Neural progenitor cell (in vitro differentiated cells): ENCODE results near the gene CDC42BPA. TPM values are rescaled to one million over a fixed set of nuclear protein-coding genes. Genes with fewer than 3 reads are reported as not detected.

Experiments used
- DNase-seq: peaks from one replicate; pipeline ENCODE4 v3.0.0-alpha.2; 2016; ENCODE audit warnings: low spot score
- H2AFZ ChIP-seq: fragments of 200-600 bp; sonication (generic); replicated peaks from 2 replicates; pipeline ENCODE4 v1.6.1; 2016; ENCODE audit warnings: antibody characterized with exemption
- H3F3A ChIP-seq: fragments of 200-600 bp; sonication (generic); 2 replicates; pipeline ENCODE4 v1.6.1; 2016; ENCODE audit warnings: antibody characterized with exemption, low read depth
- H3K27ac ChIP-seq: fragments of 200-600 bp; sonication (generic); 2 replicates; pipeline ENCODE4 v1.5.1; 2016; ENCODE audit warnings: mild to moderate bottlenecking
- H3K27me3 ChIP-seq: fragments of 200-600 bp; sonication (generic); 2 replicates; pipeline ENCODE4 v1.6.1; 2016; ENCODE audit warnings: mild to moderate bottlenecking, moderate library complexity
- H3K36me3 ChIP-seq: fragments of 200-600 bp; sonication (generic); 2 replicates; pipeline ENCODE4 v1.5.1; 2016
- H3K4me1 ChIP-seq: fragments of 200-600 bp; sonication (generic); 2 replicates; pipeline ENCODE4 v1.6.1; 2016; ENCODE audit warnings: mixed run types
- H3K4me2 ChIP-seq: fragments of 200-600 bp; sonication (generic); 2 replicates; pipeline ENCODE4 v1.6.1; 2016
- H3K4me3 ChIP-seq: fragments of 200-600 bp; sonication (generic); 2 replicates; pipeline ENCODE4 v1.5.1; 2016
- H3K79me2 ChIP-seq: fragments of 200-600 bp; sonication (generic); 2 replicates; pipeline ENCODE4 v1.6.1; 2016; ENCODE audit warnings: low read depth
- H3K9ac ChIP-seq: fragments of 200-600 bp; sonication (generic); 2 replicates; pipeline ENCODE4 v1.6.1; 2016
- H3K9me3 ChIP-seq: fragments of 200-600 bp; sonication (generic); 2 replicates; pipeline ENCODE4 v1.5.1; 2016; ENCODE audit warnings: low read depth
- H4K20me1 ChIP-seq: fragments of 200-600 bp; sonication (generic); 2 replicates; pipeline ENCODE4 v1.6.1; 2016; ENCODE audit warnings: low read depth
- H3K27ac Mint-ChIP-seq: 3 replicates; pipeline ENCODE4 v1.8.0; 2021; ENCODE audit warnings: mixed read lengths
- H3K27me3 Mint-ChIP-seq: 2 replicates; pipeline ENCODE4 v1.8.0; 2022; ENCODE audit warnings: low read depth, mild to moderate bottlenecking, inconsistent platforms, moderate library complexity, mixed read lengths; ENCODE audit not compliant: insufficient read depth
- H3K36me3 Mint-ChIP-seq: 3 replicates; pipeline ENCODE4 v1.8.0; 2021; ENCODE audit warnings: mixed read lengths
- H3K4me1 Mint-ChIP-seq: 3 replicates; pipeline ENCODE4 v1.8.0; 2021; ENCODE audit warnings: mixed read lengths
- H3K4me3 Mint-ChIP-seq: 3 replicates; pipeline ENCODE4 v1.8.0; 2021; ENCODE audit warnings: mild to moderate bottlenecking, moderate library complexity, mixed read lengths
- H3K9me3 Mint-ChIP-seq: 3 replicates; pipeline ENCODE4 v1.8.0; 2020; ENCODE audit warnings: mixed read lengths
- EZH2 ChIP-seq: fragments of 200-600 bp; sonication (generic); IDR thresholded peaks from 2 replicates; pipeline ENCODE4 v1.6.1; 2017; ENCODE audit warnings: antibody characterized with exemption, mild to moderate bottlenecking, moderate library complexity
- EZH2phosphoT487 ChIP-seq: fragments of 200-600 bp; sonication (generic); IDR thresholded peaks from 2 replicates; pipeline ENCODE4 v1.6.1; 2017; ENCODE audit warnings: antibody characterized with exemption
- total RNA-seq: library from RNA; depleted of rRNA; stranded (reverse); fragments of >200 nt; gene quantifications from 2 replicates; pipeline ENCODE4 v1.2.3, GENCODE V29; 2015; ENCODE audit warnings: low replicate concordance
- TF ChIP-seq, protein P1 (sequence below): fragments of 200-600 bp; sonication (generic); IDR thresholded peaks from 2 replicates; pipeline ENCODE4 v1.5.1; 2017; ENCODE audit warnings: antibody characterized with exemption, mild to moderate bottlenecking

CDC42BPA gene
- total RNA-seq, 1 donor from 2014 or later: 54.7 TPM

DNA sequence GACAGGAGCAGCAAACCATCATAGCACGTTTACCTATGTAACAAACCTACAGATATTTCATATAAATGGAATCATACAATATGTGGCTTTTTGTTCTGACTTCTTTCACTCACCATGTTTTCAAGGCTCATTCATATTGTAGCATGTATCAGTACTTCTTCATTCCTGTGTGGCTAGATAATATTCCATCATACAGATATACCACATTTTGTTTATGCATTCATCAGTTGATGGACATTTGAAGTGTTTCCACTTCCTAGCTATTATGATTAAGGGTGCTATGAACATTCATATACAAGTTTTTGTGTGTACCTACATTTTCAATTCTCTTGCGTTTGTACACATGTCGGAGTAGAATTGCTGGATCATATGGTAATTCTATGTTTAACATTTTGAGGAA lies 90.1 kb downstream of the CDC42BPA start:
- Histone ChIP-seq H2AFZ (no peak overlapping the region), H3K4me2 (no peak overlapping the region), H3K9me3 (no peaks in the 10 kb centered on the region), H3K27me3 (no peaks in the 10 kb centered on the region), H3K9ac (no peak overlapping the region), H3K4me1 (no peaks in the 10 kb centered on the region), H4K20me1 (peaks cover 5% of the 10 kb centered on the region), H3K4me3 (no peak overlapping the region), H3F3A (no peaks in the 10 kb centered on the region), H3K27ac (no peak overlapping the region), H3K36me3 (no peaks in the 10 kb centered on the region), H3K79me2 (peaks cover 1% of the 10 kb centered on the region)
- Mint-ChIP-seq H3K4me1 (no peaks in the 10 kb centered on the region), H3K4me3 (no peak overlapping the region), H3K36me3 (peaks cover 7% of the 10 kb centered on the region), H3K27me3 (no peaks in the 10 kb centered on the region), H3K9me3 (peaks cover under 1% of the 10 kb centered on the region), H3K27ac (no peak overlapping the region)
- TF ChIP-seq EZH2phosphoT487 (no peak), EZH2 (no peak)
- TF ChIP-seq, protein P1, sequence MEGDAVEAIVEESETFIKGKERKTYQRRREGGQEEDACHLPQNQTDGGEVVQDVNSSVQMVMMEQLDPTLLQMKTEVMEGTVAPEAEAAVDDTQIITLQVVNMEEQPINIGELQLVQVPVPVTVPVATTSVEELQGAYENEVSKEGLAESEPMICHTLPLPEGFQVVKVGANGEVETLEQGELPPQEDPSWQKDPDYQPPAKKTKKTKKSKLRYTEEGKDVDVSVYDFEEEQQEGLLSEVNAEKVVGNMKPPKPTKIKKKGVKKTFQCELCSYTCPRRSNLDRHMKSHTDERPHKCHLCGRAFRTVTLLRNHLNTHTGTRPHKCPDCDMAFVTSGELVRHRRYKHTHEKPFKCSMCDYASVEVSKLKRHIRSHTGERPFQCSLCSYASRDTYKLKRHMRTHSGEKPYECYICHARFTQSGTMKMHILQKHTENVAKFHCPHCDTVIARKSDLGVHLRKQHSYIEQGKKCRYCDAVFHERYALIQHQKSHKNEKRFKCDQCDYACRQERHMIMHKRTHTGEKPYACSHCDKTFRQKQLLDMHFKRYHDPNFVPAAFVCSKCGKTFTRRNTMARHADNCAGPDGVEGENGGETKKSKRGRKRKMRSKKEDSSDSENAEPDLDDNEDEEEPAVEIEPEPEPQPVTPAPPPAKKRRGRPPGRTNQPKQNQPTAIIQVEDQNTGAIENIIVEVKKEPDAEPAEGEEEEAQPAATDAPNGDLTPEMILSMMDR: no peak
- DNase-seq: no peak

DNA sequence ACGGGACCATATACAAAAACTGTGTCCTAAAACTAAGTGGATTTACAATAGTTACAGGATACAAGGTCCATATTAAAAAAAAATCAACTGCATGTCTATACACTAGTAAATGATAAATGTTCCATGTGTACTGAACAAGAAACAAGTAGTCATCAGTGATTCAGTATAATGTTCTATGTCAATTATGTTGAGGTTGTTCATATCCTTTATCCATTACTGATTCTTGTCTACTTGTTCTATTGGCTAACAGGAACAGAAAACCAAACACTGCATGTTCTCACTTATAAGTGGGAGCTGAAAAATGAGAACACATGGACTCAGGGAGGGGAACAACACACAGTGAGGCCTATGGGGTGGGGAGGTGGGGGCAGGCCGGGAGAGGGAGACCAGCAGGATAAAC lies 90.5 kb downstream of the CDC42BPA start:
- Histone ChIP-seq H3K9me3 (no peaks in the 10 kb centered on the region), H3K9ac (no peak overlapping the region), H3K4me3 (no peak overlapping the region), H3K27me3 (no peaks in the 10 kb centered on the region), H3K27ac (no peak overlapping the region), H3F3A (no peaks in the 10 kb centered on the region), H3K4me2 (no peak overlapping the region), H3K79me2 (peaks cover 3% of the 10 kb centered on the region), H2AFZ (no peak overlapping the region), H4K20me1 (peaks cover 5% of the 10 kb centered on the region), H3K4me1 (no peaks in the 10 kb centered on the region), H3K36me3 (no peaks in the 10 kb centered on the region)
- Mint-ChIP-seq H3K27me3 (no peaks in the 10 kb centered on the region), H3K27ac (no peak overlapping the region), H3K4me1 (no peaks in the 10 kb centered on the region), H3K4me3 (no peak overlapping the region), H3K36me3 (peaks cover 7% of the 10 kb centered on the region), H3K9me3 (no peaks in the 10 kb centered on the region)
- DNase-seq: no peak
- TF ChIP-seq EZH2: no peak
- TF ChIP-seq, protein P1: no peak
- TF ChIP-seq EZH2phosphoT487: no peak

DNA sequence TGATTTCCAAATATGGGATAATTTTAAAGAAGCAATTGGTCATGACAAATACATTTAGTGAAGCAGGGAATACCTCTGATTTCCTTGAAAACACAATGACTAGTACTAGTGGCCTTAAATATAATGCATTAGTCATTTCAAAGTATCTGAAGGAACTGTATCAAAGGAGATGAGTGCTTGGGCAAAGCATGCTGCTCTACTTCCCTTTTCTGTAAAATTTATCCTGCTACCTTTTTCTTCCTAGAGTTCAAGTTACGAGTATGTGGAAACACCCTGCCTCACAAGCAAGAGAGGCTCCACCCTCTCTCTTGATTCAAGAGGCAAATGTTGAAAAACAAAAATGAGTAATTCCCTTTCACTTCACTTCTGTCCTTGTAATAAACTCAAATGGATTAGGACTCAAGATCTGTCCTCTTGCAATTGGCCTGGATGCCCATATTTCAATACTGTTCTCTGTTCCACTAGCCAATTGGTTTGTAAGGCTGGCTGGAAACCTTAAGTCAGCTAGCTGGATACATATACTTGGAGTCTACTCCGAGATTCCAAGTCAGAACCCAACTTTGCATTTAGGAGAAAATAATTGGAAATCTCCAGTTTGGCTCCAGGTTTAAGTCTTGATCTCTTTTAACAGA lies 92.5 kb downstream of the CDC42BPA start:
- Mint-ChIP-seq H3K9me3 (no peaks in the 10 kb centered on the region), H3K27ac (no peak overlapping the region), H3K4me3 (no peak overlapping the region), H3K36me3 (peaks cover 4% of the 10 kb centered on the region), H3K4me1 (no peaks in the 10 kb centered on the region), H3K27me3 (no peaks in the 10 kb centered on the region)
- no peaks in the 10 kb centered on the region for H3K36me3 ChIP-seq
- H3K4me1 ChIP-seq: no peaks in the 10 kb centered on the region
- H3F3A ChIP-seq: no peaks in the 10 kb centered on the region
- no peak overlapping the region for H2AFZ ChIP-seq
- H3K79me2 ChIP-seq: peaks cover 3% of the 10 kb centered on the region
- H3K4me3 ChIP-seq: no peak overlapping the region
- no peak overlapping the region for H3K9ac ChIP-seq
- H3K27me3 ChIP-seq: no peaks in the 10 kb centered on the region
- no peak overlapping the region for H3K4me2 ChIP-seq
- no peaks in the 10 kb centered on the region for H3K9me3 ChIP-seq
- TF ChIP-seq EZH2phosphoT487 (no peak), EZH2 (no peak)
- TF ChIP-seq, protein P1: no peak
- H3K27ac ChIP-seq: no peak overlapping the region
- peaks cover 5% of the 10 kb centered on the region for H4K20me1 ChIP-seq
- DNase-seq: no peak
